ENCODE results near the gene PPAN. TPM values are rescaled to one million over a fixed set of nuclear protein-coding genes. Genes with fewer than 3 reads are reported as not detected.

Gene PPAN, protein sequence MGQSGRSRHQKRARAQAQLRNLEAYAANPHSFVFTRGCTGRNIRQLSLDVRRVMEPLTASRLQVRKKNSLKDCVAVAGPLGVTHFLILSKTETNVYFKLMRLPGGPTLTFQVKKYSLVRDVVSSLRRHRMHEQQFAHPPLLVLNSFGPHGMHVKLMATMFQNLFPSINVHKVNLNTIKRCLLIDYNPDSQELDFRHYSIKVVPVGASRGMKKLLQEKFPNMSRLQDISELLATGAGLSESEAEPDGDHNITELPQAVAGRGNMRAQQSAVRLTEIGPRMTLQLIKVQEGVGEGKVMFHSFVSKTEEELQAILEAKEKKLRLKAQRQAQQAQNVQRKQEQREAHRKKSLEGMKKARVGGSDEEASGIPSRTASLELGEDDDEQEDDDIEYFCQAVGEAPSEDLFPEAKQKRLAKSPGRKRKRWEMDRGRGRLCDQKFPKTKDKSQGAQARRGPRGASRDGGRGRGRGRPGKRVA
- total RNA-seq (31.5 TPM), polyA plus RNA-seq (54.9 TPM)
- long read RNA-seq, donor 1 = 0 reads
- long read RNA-seq, donor 2, transcript PPAN-201 (12 exons, 1,657 nt) = major isoform, 33 of 43 reads
- long read RNA-seq, donor 2, partial matches to known transcripts = 0 of 43 reads
- long read RNA-seq, donor 2, other reads (novel, unspliced or antisense) = 5 of 43 reads
- long read RNA-seq, donor 3, transcript PPAN-201 (12 exons, 1,657 nt) = major isoform, 23 of 28 reads
- long read RNA-seq, donor 3, partial matches to known transcripts = 0 of 28 reads
- long read RNA-seq, donor 3, other reads (novel, unspliced or antisense) = 0 of 28 reads
- long read RNA-seq, donor 4, transcript PPAN-201 (12 exons, 1,657 nt) = major isoform, 5 of 7 reads
- long read RNA-seq, donor 4, partial matches to known transcripts = 0 of 7 reads
- long read RNA-seq, donor 4, other reads (novel, unspliced or antisense) = 0 of 7 reads
- long read RNA-seq, donor 5, partial matches to known transcripts = 0 of 8 reads
- long read RNA-seq, donor 5, other reads (novel, unspliced or antisense) = 0 of 8 reads
- long read RNA-seq, donor 6, transcript PPAN-201 (12 exons, 1,657 nt) = major isoform, 9 of 11 reads
- long read RNA-seq, donor 6, partial matches to known transcripts = 0 of 11 reads
- long read RNA-seq, donor 6, other reads (novel, unspliced or antisense) = 0 of 11 reads
- long read RNA-seq, donor 7, partial matches to known transcripts = 0 of 4 reads
- long read RNA-seq, donor 7, other reads (novel, unspliced or antisense) = 0 of 4 reads
- long read RNA-seq, donor 8, partial matches to known transcripts = 0 of 2 reads
- long read RNA-seq, donor 8, other reads (novel, unspliced or antisense) = 0 of 2 reads
- long read RNA-seq, donor 9 = 0 reads
- long read RNA-seq, donor 10, transcript PPAN-201 (12 exons, 1,657 nt) = major isoform, 5 of 7 reads
- long read RNA-seq, donor 10, partial matches to known transcripts = 0 of 7 reads
- long read RNA-seq, donor 10, other reads (novel, unspliced or antisense) = 0 of 7 reads

DNA sequence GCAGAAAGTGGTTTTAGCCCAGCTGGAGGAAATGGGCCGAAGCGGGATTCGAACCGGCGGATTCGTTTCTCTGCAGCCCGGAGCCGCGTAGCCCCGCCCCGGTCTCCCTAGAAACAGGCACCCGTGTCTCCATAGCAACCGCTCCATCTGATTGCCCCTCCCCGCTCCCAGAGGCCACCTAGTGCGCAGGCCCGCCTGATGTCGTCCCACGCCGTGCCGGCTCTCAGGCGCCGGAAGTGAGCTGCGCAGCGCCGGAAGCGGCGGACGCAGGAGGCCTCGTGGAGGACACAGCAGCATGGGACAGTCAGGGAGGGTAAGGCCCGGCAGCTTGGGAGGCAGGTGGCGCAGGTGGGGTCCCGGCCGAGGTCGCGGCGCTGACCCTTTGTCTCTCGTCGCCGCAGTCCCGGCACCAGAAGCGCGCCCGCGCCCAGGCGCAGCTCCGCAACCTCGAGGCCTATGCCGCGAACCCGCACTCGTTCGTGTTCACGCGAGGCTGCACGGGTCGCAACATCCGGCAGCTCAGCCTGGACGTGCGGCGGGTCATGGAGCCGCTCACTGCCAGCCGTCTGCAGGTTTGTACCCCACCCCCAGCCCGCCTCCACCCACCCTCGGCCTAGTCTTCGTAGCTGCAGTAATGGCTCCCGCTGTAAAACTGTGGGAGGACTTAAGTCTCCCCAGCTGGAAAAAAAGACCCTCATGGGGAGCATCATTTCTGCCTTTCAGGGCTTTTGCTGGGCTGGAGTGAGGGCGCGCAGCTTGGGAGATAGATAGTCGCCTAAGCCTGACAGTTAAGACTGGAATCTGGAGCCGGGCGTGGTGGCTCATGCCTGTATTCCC is at the start of gene PPAN:
Gene PPAN, plus strand, starts transcription at position 263 of the 837 bp plus-strand sequence. Its CDS starts 33 bp downstream, at position 296.
- H3K27me3 ChIP-seq (ENCODE audit: control insufficient read depth in 2 of 2, insufficient read depth in 1 of 2, low read length in 1 of 2) = no peaks in the 10 kb centered on the region
- peak within 1 kb of the TSS; percentile 72 to 75 for H3K4me3 ChIP-seq (ENCODE audit: low read length in 2 of 2)
- H3K27ac ChIP-seq (ENCODE audit: low read depth in 1 of 2, low read length in 1 of 2) = peak within 1 kb of the TSS; percentile 98 to 100
- H3K9me3 ChIP-seq (ENCODE audit: control insufficient read depth in 2 of 2, insufficient read depth in 1 of 2, low read length in 1 of 2) = no peaks in the 10 kb centered on the region
- peak; percentile 92 to 99 (median 97) for DNase-seq (ENCODE audit: low read depth in 6 of 9, low spot score in 9 of 9)
- WGBS = 1% methylated on average over 71 of the region's 71 CpGs
- peaks cover 38 to 42% of the 10 kb centered on the region in 2 donors for H3K36me3 ChIP-seq (ENCODE audit: control insufficient read depth in 2 of 2, insufficient read depth in 2 of 2, low read length in 1 of 2)
- peaks cover 21 to 55% of the 10 kb centered on the region in 2 donors for H3K4me1 ChIP-seq (ENCODE audit: control insufficient read depth in 2 of 2, insufficient read depth in 2 of 2, low read length in 2 of 2)

DNA sequence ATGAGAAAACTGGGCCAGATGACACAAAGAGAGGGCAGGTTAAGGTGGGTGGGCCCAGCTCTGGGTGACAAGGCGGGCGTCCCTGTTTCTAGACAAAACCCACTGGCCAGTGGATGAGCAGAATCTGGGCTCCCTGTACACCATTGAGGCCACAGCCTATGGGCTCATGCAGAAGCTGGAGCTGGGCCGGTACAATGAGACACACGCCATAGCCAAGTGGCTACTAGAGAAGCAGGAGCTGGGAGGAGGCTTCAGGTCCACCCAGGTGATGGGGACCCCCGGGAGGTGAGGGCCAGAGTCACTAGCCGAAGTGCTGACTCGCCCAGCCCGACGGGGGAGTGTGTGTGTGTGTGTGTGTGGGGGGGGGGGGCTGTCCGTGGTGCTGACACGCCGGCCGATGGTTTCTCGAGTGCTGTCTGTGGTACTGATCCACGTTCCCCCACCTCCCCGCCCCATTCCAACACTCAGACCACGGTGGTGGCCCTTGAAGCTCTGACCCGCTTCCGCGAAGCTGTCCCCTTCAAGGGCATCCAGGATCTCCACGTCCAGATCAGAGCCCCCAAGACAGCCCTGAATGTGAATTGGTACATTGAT is 44.3 kb upstream of the PPAN start:
- WGBS = 32% methylated on average over 21 of the region's 21 CpGs
- H3K27ac ChIP-seq (ENCODE audit: low read depth in 1 of 2, low read length in 1 of 2) = no peak overlapping the region
- peaks cover 0 to 4% of the 10 kb centered on the region in 2 donors for H3K27me3 ChIP-seq (ENCODE audit: control insufficient read depth in 2 of 2, insufficient read depth in 1 of 2, low read length in 1 of 2)
- H3K4me3 ChIP-seq (ENCODE audit: low read length in 2 of 2) = no peak overlapping the region
- no peak for DNase-seq (ENCODE audit: low read depth in 6 of 9, low spot score in 9 of 9)
- H3K9me3 ChIP-seq (ENCODE audit: control insufficient read depth in 2 of 2, insufficient read depth in 1 of 2, low read length in 1 of 2) = no peaks in the 10 kb centered on the region
- no peaks in the 10 kb centered on the region for H3K4me1 ChIP-seq (ENCODE audit: control insufficient read depth in 2 of 2, insufficient read depth in 2 of 2, low read length in 2 of 2)
- no peaks in the 10 kb centered on the region for H3K36me3 ChIP-seq (ENCODE audit: control insufficient read depth in 2 of 2, insufficient read depth in 2 of 2, low read length in 1 of 2)

GRCh38 chr19:10068205-10068604 is 38.0 kb upstream of the PPAN start:
- WGBS = 60% methylated on average over 4 of the region's 4 CpGs
- Histone ChIP-seq H3K27me3 (ENCODE audit: control insufficient read depth in 2 of 2, insufficient read depth in 1 of 2, low read length in 1 of 2) (peaks cover 0 to 2% of the 10 kb centered on the region in 2 donors), H3K36me3 (ENCODE audit: control insufficient read depth in 2 of 2, insufficient read depth in 2 of 2, low read length in 1 of 2) (no peaks in the 10 kb centered on the region), H3K9me3 (ENCODE audit: control insufficient read depth in 2 of 2, insufficient read depth in 1 of 2, low read length in 1 of 2) (peaks cover 0 to 1% of the 10 kb centered on the region in 2 donors), H3K4me3 (ENCODE audit: low read length in 2 of 2) (no peak overlapping the region), H3K4me1 (ENCODE audit: control insufficient read depth in 2 of 2, insufficient read depth in 2 of 2, low read length in 2 of 2) (no peaks in the 10 kb centered on the region), H3K27ac (ENCODE audit: low read depth in 1 of 2, low read length in 1 of 2) (no peak overlapping the region)
- DNase-seq (ENCODE audit: low read depth in 6 of 9, low spot score in 9 of 9) = no peak

DNA sequence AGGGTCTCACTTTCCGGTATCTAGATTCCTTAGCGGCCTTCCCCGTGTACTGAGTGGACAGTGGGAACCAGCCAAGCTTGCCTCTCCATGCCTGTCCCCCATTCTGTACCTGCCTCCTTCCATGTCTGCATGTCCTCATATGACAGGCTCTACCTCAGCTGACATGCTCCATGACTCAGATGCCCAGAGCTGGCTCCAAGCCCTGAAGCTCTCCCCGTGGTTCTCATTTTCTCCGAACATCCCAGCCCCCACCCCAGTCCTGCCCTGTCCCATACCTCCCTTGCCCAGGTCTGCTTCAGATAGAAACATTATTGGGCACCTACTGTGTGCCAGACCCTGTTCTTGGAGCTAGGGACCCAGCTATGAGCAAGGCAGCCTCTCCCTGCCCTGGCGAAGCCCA is 37.1 kb upstream of the PPAN start:
- H3K27ac ChIP-seq (ENCODE audit: low read depth in 1 of 2, low read length in 1 of 2) = no peak overlapping the region
- no peak for DNase-seq (ENCODE audit: low read depth in 6 of 9, low spot score in 9 of 9)
- H3K36me3 ChIP-seq (ENCODE audit: control insufficient read depth in 2 of 2, insufficient read depth in 2 of 2, low read length in 1 of 2) = no peaks in the 10 kb centered on the region
- H3K9me3 ChIP-seq (ENCODE audit: control insufficient read depth in 2 of 2, insufficient read depth in 1 of 2, low read length in 1 of 2) = peaks cover 0 to 9% of the 10 kb centered on the region in 2 donors
- H3K27me3 ChIP-seq (ENCODE audit: control insufficient read depth in 2 of 2, insufficient read depth in 1 of 2, low read length in 1 of 2) = no peaks in the 10 kb centered on the region
- 86% methylated on average over 6 of the region's 6 CpGs for WGBS
- no peaks in the 10 kb centered on the region for H3K4me1 ChIP-seq (ENCODE audit: control insufficient read depth in 2 of 2, insufficient read depth in 2 of 2, low read length in 2 of 2)
- no peak overlapping the region for H3K4me3 ChIP-seq (ENCODE audit: low read length in 2 of 2)

GRCh38 chr19:10070730-10071446 is 35.3 kb upstream of the PPAN start:
- Histone ChIP-seq H3K4me1 (ENCODE audit: control insufficient read depth in 2 of 2, insufficient read depth in 2 of 2, low read length in 2 of 2) (no peaks in the 10 kb centered on the region), H3K9me3 (ENCODE audit: control insufficient read depth in 2 of 2, insufficient read depth in 1 of 2, low read length in 1 of 2) (peaks cover 0 to 12% of the 10 kb centered on the region in 2 donors), H3K4me3 (ENCODE audit: low read length in 2 of 2) (no peak overlapping the region), H3K27me3 (ENCODE audit: control insufficient read depth in 2 of 2, insufficient read depth in 1 of 2, low read length in 1 of 2) (no peaks in the 10 kb centered on the region), H3K36me3 (ENCODE audit: control insufficient read depth in 2 of 2, insufficient read depth in 2 of 2, low read length in 1 of 2) (no peaks in the 10 kb centered on the region), H3K27ac (ENCODE audit: low read depth in 1 of 2, low read length in 1 of 2) (no peak overlapping the region)
- 84% methylated on average over 22 of the region's 22 CpGs for WGBS
- no peak for DNase-seq (ENCODE audit: low read depth in 6 of 9, low spot score in 9 of 9)

DNA sequence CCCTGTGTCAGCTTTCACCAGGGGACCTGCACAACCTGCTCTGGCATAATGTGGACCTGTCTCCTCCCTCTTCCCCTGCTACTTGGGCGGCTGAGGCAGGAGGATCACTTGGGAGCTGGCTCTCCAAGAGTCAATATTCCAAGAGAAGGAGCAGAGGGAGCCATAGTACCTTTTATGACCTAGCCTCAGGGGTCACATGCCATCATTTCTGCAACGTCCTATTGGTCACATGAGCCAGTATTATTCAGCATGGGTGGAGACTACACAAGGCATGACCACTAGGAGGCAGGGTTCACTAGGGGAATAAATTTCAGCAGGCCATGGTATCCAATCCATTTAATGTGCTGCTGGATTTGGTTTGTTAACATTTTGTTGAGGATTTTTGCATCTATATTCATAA is 32.0 kb upstream of the PPAN start:
- Histone ChIP-seq H3K4me1 (ENCODE audit: control insufficient read depth in 2 of 2, insufficient read depth in 2 of 2, low read length in 2 of 2) (no peaks in the 10 kb centered on the region), H3K9me3 (ENCODE audit: control insufficient read depth in 2 of 2, insufficient read depth in 1 of 2, low read length in 1 of 2) (peaks cover 0 to 12% of the 10 kb centered on the region in 2 donors), H3K27me3 (ENCODE audit: control insufficient read depth in 2 of 2, insufficient read depth in 1 of 2, low read length in 1 of 2) (peaks cover 0 to 3% of the 10 kb centered on the region in 2 donors), H3K27ac (ENCODE audit: low read depth in 1 of 2, low read length in 1 of 2) (no peak overlapping the region), H3K36me3 (ENCODE audit: control insufficient read depth in 2 of 2, insufficient read depth in 2 of 2, low read length in 1 of 2) (no peaks in the 10 kb centered on the region), H3K4me3 (ENCODE audit: low read length in 2 of 2) (no peak overlapping the region)
- DNase-seq (ENCODE audit: low read depth in 6 of 9, low spot score in 9 of 9) = peak in 2 of 9 donors; percentile 34 to 41
- 81% methylated on average over 2 of the region's 2 CpGs for WGBS

- peaks cover 0 to 3% of the 10 kb centered on the region in 2 donors for H3K27me3 ChIP-seq (ENCODE audit: control insufficient read depth in 2 of 2, insufficient read depth in 1 of 2, low read length in 1 of 2)
- no peak overlapping the region for H3K4me3 ChIP-seq (ENCODE audit: low read length in 2 of 2)
- H3K9me3 ChIP-seq (ENCODE audit: control insufficient read depth in 2 of 2, insufficient read depth in 1 of 2, low read length in 1 of 2) = peaks cover 0 to 12% of the 10 kb centered on the region in 2 donors
- H3K36me3 ChIP-seq (ENCODE audit: control insufficient read depth in 2 of 2, insufficient read depth in 2 of 2, low read length in 1 of 2) = no peaks in the 10 kb centered on the region
- no peak overlapping the region for H3K27ac ChIP-seq (ENCODE audit: low read depth in 1 of 2, low read length in 1 of 2)
- no peak for DNase-seq (ENCODE audit: low read depth in 6 of 9, low spot score in 9 of 9)
- H3K4me1 ChIP-seq (ENCODE audit: control insufficient read depth in 2 of 2, insufficient read depth in 2 of 2, low read length in 2 of 2) = no peaks in the 10 kb centered on the region
- 90% methylated on average over 6 of the region's 6 CpGs for WGBS
Measured at GRCh38 chr19:10076535-10076934, 29.6 kb upstream of the PPAN start.
